HG02981 (cell line): Measurements from ENCODE around the gene TRDN.
"Not testable (repeated sequence)": the region's sequence is repeated elsewhere in the genome, so short reads cannot be mapped to it uniquely, and the experiment has no call there.

Experiments
- ATAC-seq: cut with Tn5 transposase; IDR thresholded peaks from one replicate; pipeline ENCODE4 v1.9.1; 2021; ENCODE audit warnings: mild to moderate bottlenecking, moderate library complexity; ENCODE audit not compliant: unreplicated experiment

The TRDN gene

DNA sequence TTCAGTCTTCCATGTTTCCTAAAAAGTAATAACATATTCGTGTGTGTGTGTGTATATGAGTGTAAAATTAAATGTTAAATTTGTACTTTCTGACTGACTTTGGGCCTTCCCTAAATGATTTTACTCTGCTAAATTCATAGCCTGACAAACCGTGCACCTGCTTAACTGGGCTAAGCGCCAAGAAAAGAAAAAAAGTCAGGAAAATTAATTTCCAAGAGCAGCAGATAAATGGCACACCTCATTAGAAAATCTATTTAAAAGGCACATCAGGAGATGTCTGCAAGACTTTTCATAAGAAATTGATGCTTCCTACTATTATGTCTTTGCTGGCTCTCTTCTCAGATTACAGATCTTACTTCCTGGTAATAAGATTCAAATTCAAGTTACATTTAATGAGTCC, 72.4 kb downstream of the TRDN start:
- no peak for ATAC-seq

DNA sequence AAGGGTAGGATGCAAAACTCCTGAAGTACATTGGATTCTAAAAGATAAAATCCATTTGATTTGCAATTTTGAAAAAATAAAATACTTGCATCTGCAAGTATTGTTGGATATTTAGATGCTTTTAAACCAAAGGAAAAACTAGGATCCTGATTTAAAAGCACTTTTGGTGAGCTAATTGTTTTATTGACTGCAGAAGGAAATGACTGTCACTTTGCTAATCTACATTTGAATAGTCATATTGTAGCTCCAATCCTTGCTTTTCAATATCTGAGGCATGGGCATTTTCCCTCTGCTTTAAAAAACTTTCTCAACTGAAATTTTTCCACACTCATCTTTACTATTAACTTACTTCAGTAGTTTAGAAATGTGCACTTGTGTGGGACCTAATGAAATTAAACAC, 74.1 kb downstream of the TRDN start:
- ATAC-seq, result no peak

DNA sequence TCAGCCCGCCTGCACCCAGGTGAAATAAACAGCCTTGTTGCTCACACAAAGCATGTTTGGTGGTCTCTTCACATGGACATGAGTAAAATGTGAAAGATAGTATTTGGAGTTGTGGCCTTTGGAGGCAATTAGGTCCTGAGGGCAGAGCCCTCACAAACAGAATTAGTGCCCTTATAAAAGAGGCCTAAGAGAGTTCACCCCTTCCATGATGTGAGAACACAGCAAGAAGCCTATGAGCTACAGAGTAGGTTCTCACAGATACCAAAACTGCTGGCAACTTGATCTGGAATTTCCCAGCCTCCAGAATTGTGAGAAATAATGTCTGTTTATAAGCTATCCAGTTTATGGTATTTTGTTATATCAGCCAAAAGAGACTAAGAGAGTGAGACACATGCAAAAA, 74.5 kb downstream of the TRDN start:
- ATAC-seq, result no peak

DNA sequence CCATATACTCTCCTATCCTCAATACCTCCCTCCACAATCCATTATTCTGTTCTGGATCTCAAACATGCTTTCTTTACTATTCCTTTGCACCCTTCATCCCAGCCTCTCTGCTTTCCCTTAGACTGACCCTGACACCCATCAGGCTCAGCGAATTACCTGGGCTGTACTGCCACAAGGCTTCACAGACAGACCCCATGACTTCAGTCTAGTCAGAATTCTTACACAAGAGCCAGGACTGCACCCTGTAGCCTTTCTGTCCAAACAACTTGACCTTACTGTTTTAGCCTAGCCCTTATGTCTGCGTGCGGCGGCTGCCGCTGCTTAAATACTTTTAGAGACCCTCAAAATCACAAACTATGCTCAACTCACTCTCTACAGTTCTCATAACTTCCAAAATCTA, 76.9 kb downstream of the TRDN start:
- ATAC-seq, result not testable (repeated sequence)

DNA sequence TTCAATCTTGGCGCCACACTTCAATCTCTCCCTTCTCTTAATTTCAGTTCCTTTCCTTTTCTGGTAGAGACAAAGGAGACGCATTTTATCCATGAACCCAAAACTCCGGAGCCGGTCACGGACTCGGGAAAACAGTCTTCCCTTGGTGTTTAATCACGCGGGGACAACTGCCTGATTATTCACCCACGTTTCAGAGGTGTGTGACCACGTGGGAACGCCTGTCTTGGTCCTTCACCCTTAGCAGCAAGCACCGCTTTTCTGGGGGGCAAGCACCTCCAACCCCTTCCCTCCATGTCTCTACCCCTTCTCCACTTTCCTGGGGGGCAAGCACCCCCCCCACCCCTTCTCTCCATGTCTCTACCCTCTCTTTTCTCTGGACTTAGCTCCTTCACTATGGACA, 79.3 kb downstream of the TRDN start:
- not testable (repeated sequence) for ATAC-seq

DNA sequence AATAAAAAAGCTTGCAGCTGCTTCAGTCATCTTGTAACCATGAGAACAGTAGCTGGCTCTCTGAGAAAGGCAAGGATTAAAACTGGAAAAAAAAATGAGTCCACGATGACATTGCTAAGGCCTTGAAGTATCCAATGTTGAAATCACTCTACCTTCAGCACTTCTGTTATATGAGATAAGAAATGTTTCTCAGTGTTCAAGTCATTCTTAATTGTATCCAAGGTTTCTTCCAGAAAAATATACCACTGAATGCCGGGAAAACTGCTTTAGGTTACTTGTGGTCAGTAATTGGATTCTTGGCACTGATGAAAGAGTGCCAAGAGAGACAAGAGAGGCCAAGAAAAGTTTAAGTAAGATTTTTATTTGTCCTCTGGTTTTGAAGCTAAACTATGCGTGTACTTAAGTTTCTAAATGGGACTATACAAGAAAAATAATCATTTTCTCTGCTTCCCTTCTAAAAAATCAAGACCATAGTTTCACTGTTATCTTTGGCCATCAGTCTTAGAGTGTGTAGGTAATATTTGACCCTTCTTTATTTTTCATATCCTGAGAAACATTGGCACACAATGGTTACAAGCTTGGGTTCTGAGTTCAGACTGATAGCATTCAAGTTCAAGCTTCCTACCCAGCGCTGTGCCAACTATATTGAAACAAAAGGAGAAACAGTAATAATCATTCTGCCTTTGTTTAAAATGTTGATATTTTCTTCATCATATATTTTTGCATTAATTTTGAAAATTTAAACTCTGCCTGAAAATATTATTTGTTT, 84.6 kb downstream of the TRDN start:
- no peak for ATAC-seq

DNA sequence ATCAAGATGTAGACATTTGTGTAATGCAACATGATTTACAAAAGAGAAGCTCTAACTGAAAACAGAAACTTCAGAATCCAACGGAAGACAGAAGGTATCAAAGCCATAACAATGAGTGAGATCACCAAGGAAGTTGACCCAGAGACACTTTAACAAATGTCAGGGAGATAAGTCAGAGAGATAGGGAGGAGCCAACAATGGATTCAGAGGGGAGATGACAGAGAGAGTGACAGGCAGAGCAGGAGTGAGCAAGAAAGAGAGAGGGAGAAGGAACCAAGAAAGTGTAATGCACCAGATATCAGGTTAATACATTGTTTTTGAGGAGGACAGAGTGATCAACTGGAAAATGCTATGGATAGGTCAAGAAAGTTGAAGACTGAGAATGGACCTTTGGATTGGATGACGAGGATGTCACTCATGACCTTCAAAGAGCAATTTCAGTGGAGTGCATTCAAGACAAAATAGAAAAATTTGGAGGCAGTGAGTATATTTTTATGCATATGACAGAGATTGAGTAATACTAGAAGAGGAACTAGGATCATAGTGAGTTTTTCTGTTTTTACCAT, 86.6 kb downstream of the TRDN start:
- no peak for ATAC-seq

DNA sequence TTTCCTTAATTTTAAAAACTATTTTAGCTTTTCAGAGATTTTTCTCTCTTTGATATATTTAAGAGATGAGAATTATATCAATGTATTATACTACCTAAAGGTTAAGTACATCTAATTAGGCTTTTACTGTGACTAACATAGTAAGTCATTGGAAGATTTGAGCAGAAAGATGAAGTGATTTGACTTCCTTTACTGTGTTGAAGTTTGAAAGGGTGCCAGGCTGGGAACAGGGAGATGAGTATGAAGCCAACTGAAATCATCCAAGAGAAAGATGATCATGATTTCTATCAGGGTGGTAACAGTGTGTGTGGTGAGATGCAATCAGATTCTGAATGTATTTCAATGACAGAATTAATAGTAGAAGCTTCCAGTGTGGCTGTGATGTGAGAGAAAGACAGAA, 87.3 kb downstream of the TRDN start:
- ATAC-seq, result no peak

DNA sequence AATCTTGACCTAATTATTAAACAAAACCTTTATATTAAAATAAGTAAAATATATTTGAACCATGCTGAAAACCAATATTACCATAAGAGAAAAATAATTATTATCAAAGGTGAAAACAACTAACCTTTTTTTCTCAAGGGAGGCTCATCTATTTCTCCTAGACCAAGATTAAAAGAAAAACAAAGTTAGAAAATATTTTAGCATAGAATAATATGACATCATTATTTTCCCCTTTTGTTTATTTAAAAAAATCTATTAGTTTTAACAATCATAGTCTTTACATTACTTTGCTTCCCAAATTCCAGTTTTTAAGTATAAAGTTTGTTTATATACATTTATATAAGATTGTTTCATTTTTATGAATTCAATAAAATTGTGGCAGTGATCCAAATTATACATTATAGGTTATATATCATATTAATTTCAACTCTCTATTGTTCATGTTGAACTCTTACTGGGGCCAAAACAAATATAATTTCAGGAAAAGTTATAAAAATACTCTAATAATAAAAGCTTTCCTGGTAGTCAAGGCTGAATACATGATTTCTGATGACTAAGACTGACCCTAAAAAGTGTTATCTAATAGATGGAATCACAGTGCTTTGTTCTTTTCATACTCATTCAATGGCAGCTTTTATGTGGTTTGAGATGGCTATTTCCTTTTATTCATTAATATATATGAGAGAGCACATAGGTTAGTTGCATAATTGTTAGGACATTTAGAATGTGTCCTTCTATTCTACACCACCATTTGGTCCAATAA, 89.4 kb downstream of the TRDN start:
- ATAC-seq, result no peak

DNA sequence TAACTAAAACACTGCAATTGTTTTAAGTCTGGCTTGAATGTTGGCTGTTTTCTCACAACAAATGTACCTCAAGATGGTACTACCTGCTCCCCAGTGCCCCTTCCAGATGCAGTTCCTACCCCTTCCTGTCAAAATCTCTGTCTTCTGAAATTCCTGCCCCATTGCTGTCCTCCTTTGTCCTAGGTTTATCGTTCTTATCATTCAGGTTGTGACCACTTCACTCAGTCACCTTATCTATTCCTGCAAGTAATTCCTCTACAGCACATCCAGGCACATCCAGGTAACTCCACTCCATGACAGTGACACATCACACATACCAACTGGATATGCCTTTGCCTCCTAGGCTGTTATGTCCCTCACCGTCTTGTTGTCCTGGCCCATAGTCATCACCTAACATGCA, 90.2 kb downstream of the TRDN start:
- ATAC-seq, result no peak

DNA sequence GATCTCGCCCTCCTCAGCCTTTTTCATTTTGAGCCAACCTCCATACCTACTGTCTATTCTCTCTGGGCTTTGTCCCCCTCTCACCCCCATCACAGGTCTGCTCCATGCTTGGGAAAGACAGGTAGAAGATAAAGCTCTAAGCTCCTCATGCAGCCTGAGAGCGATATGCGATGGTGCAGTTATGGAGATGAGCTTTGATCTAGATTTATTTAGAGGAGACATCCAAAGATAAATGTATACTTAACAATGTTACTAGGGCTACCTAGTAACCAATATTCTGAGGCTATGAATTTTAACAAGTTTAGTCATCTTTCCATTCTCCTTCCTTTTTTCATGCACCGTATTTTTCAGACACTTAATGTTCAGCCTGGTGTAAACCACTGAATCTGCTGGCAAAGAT, 95.3 kb downstream of the TRDN start:
- ATAC-seq, result no peak

DNA sequence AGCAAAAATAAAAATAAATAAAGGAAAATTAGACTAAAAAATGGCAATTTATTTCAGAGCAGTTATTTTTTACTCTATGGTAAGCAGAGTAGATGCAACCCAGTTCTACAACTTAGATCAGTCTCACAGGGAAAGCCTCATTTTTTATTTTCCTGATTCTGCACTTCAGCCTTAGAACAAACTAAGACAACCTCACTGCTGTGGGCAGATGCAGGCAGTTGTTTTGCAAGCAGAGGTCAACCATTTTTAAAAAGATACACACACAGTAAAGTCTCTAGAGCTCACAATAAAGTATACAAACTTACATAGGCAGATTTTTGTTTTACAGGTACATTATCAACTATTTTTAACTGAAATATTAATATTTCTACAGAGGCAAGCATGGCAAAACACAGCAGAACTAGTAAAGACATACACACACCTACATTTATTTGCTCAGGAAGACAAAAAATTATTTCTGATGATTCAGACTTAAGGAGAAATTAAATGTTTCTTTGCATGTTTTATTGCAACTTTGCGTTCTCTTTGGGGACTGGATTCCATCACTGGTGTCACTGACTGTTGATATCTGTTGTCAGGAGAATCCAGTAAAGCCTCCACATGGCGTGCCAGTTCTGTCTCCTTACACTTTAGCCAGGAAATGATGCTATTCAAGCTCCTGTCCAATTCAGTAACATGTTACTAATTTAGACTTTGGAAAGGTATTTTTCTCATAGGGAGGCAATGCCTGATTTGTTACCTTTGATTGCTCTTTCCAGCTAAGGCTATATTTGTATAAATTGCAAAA, 102.7 kb downstream of the TRDN start:
- ATAC-seq, result no peak

DNA sequence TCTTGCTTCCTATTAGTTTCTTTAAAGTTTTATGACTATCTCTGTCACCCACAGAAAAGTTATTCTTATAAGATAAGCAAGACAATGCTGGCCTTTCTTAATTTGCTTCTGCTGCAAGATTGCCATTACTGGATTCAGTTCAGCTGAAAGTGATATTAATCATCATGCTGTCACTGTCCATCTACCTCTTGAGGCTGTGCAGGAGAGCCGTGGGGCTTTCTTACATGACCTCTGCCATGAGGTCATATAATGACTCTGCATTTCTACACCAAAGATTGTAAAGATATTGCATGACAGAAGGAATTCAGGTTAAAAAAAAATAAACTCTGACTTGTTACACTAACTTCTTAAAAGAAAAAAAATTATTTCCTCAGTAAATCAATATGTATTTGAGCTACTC, 106.9 kb downstream of the TRDN start:
- ATAC-seq, result peak; percentile 37

DNA sequence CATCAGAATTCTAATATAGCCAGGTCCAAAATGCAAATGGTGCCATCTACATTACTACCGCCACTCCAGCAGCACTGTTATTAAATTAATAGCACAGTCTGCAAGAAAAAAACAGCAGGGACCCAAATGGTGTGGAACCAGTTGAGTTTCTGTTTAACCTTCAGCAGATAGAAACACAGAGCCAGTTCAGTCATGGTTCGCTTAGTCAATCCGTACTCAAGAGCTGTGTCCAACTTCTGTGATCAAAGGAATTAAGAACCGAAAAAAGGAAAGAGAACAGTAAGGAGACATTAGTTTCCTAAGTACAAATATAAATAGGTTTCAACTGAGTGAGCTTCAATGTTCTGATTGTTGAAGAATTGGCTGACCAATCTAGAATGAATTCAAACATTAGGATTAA, 107.7 kb downstream of the TRDN start:
- ATAC-seq, result no peak

DNA sequence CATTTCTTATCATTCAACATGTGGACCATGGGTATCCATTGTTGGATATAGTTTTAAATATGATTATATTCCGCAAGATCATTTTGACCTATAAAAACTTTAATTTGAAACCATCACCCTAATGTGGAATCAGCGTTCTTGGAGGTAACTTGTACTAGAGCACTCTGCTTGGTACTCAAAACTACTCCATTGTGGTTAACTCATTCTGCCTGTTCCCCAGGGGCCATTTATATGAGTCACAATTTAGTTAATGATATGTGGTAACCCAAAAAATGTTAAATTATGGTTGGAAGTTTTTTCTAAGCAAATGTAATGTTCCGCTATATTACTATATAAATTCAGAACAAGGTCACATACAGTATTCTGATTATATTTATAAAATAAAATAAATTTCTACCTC, 109.3 kb downstream of the TRDN start:
- ATAC-seq, result no peak

DNA sequence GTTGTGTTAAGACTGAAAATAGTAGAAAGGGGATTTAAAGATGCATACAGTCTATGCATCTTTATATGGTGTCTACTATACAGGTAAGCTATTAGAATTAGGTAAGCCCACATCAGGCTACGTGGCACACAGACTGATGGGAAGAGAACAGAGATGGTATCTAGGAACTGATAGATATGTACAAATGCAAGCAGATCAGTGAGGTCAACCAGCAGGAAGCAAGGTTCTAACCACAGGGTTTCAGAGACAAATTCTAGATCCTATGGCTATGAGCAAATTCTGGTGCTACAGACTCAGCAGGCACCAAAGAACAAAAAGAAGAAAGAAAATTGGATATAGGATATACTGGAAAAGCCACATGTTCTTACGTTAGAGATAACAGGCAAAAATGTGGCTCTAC, 110.6 kb downstream of the TRDN start:
- peak; percentile 43 for ATAC-seq

DNA sequence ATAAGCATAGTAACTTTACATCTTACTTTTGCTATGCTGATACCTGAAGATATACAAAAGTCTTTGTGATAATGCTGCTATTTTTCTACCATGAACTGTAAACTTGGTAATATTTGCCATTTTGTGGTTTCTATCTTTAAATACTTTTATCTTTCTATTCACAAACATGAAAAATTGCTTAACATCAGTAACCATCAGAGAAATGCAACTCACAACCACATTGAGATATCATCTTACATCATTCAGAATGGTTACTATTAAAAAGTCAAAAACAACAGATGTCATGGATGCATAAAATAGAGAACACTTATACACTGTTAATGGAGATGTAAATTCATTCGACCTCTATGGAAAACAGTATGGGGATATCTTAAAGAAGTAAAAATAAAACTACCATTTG, 112.0 kb downstream of the TRDN start:
- no peak for ATAC-seq

DNA sequence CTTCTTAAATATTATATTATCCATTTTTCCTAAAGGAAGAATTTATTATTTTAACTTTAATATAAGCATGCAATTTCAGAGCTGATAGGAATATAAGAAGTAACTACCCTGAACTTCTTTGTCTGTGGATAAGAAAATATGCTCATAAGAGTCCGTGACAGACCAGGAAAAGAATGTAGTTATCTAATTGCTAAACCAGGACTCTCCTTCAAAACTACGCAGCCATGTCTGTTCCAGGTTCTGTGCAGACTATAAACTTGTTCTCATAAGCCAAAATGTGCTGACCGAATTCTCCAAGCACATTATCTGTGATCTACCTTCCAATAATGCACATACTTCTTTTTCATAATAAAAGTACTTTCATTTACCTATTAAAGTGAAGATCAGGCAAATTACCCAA, 116.5 kb downstream of the TRDN start:
- ATAC-seq, result no peak

DNA sequence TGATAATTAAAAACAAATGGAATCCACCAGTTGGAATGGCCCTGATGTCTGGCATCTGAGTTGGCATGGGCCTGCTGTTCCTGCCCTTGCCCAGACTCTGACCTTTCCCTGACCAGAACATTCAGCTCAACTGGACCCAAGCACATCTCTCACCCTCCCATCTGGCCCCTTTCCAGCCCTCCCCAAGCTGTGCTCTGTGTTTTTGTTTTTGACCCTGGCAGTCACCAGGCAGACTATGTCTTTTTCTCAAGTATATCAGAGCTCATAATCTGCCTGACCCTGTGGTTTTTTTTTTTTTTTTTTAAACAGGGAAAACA, 117.6 kb downstream of the TRDN start:
- no peak for ATAC-seq

DNA sequence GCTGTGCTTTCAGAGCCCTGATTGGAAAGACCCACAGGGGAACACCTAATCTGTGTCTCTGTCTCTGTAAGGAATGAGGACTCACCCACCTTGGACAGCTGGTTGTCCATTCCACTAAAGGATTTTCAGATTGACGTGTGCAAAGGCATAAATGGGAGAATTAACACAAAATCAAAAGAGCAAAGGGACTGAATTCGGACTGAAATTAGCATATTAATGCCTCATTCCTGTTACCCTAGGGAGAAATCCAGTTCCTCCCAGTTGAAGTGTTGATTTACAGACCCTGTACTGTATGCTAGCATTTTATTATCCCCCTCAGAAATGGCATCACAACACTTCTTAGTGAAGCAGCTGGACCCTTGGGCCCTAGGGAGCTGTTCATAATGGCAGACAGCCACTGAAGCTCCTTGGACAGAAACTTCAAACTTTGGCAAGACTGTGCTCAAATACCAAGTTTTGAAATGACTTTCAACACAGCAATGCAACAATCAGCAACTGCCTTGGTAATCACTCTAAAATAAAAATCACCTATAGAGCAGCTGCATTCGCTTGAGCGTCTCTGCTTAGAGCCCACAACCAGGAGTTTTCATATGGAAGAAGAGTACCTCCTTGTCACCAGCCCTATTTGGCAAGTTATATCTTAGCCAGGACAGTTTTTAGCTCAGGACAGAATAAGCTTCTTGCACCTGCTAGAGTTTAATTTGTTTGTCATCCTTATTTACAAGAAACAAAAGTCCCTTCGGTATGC, 118.1 kb downstream of the TRDN start:
- ATAC-seq, result no peak

DNA sequence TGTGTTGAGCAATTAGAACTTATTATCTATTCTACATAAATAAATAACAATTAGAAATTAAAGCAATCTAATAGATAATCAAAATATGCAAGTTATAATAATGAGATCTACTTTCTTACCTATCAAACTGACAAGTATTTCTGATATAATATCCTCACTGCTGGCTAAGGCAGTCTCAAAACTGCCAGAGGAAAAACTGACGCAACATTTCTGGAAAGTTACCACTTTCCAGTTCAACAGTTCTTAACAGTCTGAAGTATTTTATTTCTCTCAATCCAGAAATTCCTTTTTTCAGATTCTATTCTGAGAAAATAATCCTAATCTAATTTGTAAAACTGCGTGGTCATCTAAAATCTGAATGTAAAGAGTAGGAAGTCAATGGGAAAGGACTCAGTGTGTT, 121.0 kb downstream of the TRDN start:
- no peak for ATAC-seq
